ENCODE data around the gene UNKL. TPM values are rescaled to one million over a fixed set of nuclear protein-coding genes. Genes with fewer than 3 reads are reported as not detected.

UNKL gene
- total and polyA plus RNA-seq, 2 of the 8 experiments (the other 6 are each of a cell fraction or from before 2014, with no cell fraction given), result 25.1 to 31.8 TPM

DNA sequence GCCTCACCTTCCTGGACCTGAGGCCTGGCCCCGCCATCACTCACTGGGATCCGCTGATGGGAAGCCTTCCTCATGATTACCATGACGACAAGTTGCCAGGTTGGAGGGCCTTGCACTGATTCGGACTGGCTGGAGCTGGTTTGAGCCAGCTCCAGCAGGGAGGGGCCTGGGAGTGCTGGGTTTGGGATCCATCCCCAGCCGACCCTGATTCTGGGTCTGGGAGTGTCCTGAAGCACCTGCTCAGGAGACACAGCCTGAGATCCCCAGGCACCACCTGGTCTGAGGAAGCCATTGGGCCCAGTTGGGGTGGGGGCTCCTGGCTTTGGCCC lies 86.9 kb downstream of the UNKL start:
- H3K4me2 ChIP-seq (ENCODE audit: insufficient read depth in 1 of 2, low read depth in 2 of 2, low read length in 2 of 2), result no peak overlapping the region
- H3K56ac ChIP-seq (replicated peaks; ENCODE audit: insufficient read length, low read depth, low read length), result no peak overlapping the region
- H3K36me3 ChIP-seq (ENCODE audit: control insufficient read depth in 2 of 4, insufficient read depth in 4 of 4, low read length in 3 of 4), result peaks cover 5 to 18% (median 9%) of the 10 kb centered on the region in 4 experiments; a peak in 6 of 8 replicates
- H4K8ac ChIP-seq (ENCODE audit: extremely low read depth, insufficient read depth, low read length), result no peak overlapping the region
- no peak for TF ChIP-seq CEBPB (IDR thresholded peaks at IDR 0.05; ENCODE audit: low read depth, low read length)
- 0 out of 2 replicates have a peak, but pooled peaks have one; percentile 45 for TF ChIP-seq JUN (IDR thresholded peaks at IDR 0.05; ENCODE audit: low read depth, low read length)
- TF ChIP-seq FOSL1 (IDR thresholded peaks at IDR 0.05; ENCODE audit: insufficient read depth, low read depth, low read length), result no peak
- TF ChIP-seq EZH2 (IDR thresholded peaks at IDR 0.05; ENCODE audit: low read depth, low read length, severe bottlenecking), result no peak
- peak; percentile 39 for TF ChIP-seq TAF7 (optimal IDR thresholded peaks at IDR 0.05; ENCODE audit: borderline replicate concordance, low read depth, low read length)
- peaks cover 5 to 8% of the 10 kb centered on the region in 2 experiments; a peak in 2 of 4 replicates for H3K9me3 ChIP-seq (ENCODE audit: insufficient read depth in 2 of 2, low read depth in 1 of 2, low read length in 1 of 2)
- no peak overlapping the region for H3K4ac ChIP-seq (replicated peaks; ENCODE audit: insufficient read length, low read depth, low read length)
- H3K9ac ChIP-seq (replicated peaks in 1 of 4; ENCODE audit: extremely low read depth in 1 of 4, low read depth in 3 of 4, low read length in 3 of 4), result no peak overlapping the region
- H3K79me1 ChIP-seq (ENCODE audit: low read depth, low read length), result no peaks in the 10 kb centered on the region; the same call in 1 of the 2 replicates
- H2BK12ac ChIP-seq (ENCODE audit: low read depth, low read length), result no peak overlapping the region
- peaks cover 0 to 11% (median 4%) of the 10 kb centered on the region in 4 experiments; a peak in 4 of 7 replicates for H3K27me3 ChIP-seq (replicated peaks in 1 of 4; ENCODE audit: control insufficient read depth in 3 of 4, extremely low read depth in 1 of 4, insufficient read depth in 3 of 4, low read length in 3 of 4)
- H2BK5ac ChIP-seq (ENCODE audit: low read depth, low read length), result no peak overlapping the region
- H3K4me1 ChIP-seq (replicated peaks in 1 of 4; ENCODE audit: control insufficient read depth in 3 of 4, insufficient read depth in 4 of 4, low read length in 3 of 4), result peaks cover 0 to 11% (median 7%) of the 10 kb centered on the region in 4 experiments; a peak in 5 of 7 replicates
- no peak overlapping the region for H2BK20ac ChIP-seq (ENCODE audit: low read length)
- no peak overlapping the region for H3K18ac ChIP-seq (ENCODE audit: extremely low read depth, low read length)
- H3K23me2 ChIP-seq (ENCODE audit: low read depth, low read length), result peaks cover 8% of the 10 kb centered on the region; the same call in 1 of the 2 replicates
- H3K27ac ChIP-seq (ENCODE audit: low read depth, low read length), result no peak overlapping the region
- FAIRE-seq, result no peak
- no peak overlapping the region for H2AFZ ChIP-seq (ENCODE audit: low read length)
- H3K14ac ChIP-seq (ENCODE audit: insufficient read length), result no peak overlapping the region
- no peak overlapping the region for H4K5ac ChIP-seq (ENCODE audit: insufficient read length, low read depth, low read length)
- no peak overlapping the region for H2BK120ac ChIP-seq (replicated peaks; ENCODE audit: low read depth, low read length)
- no peaks in the 10 kb centered on the region; a peak in 1 of 4 replicates for H3K79me2 ChIP-seq (ENCODE audit: control insufficient read depth in 1 of 2, insufficient read depth in 2 of 2, low read length in 2 of 2)
- CTCF ChIA-PET (ENCODE audit: partially characterized antibody), result interaction anchor here (0.9 to 2.1 kb wide), 2 partner anchors 8 to 12 kb away, joined by 3 to 6 read pairs; no protein-coding TSS in a partner anchor
- no peak overlapping the region for H4K91ac ChIP-seq (replicated peaks; ENCODE audit: insufficient read length, low read length)
- WGBS, 2 experiments (ENCODE audit: extremely low coverage in 1 of 2, insufficient coverage in 1 of 2, insufficient read length in 1 of 2, insufficient replicate concordance in 2 of 2, low coverage in 1 of 2, low lambda C conversion rate in 2 of 2, missing lambda C conversion rate in 1 of 2), result 87% methylated on average over 4 of the region's 5 CpGs; no CpG with 5 or more reads in 1 of the 2 experiments
- peaks cover 7 to 10% of the 10 kb centered on the region in 2 experiments for H4K20me1 ChIP-seq (replicated peaks in 1 of 2; ENCODE audit: control insufficient read depth in 1 of 2, insufficient read depth in 2 of 2, low read length in 2 of 2)
- no peak overlapping the region for H2BK15ac ChIP-seq (ENCODE audit: low read length)
- no peak overlapping the region for H3K23ac ChIP-seq (ENCODE audit: insufficient read length)
- no peak overlapping the region for H3K4me3 ChIP-seq (ENCODE audit: extremely low read depth in 1 of 4, insufficient read depth in 2 of 4, low read depth in 3 of 4, low read length in 4 of 4)
- no peak for DNase-seq (ENCODE audit: low read depth in 1 of 2, low spot score in 2 of 2)
- no peak overlapping the region for H2AK5ac ChIP-seq (ENCODE audit: low read depth, low read length)
- POLR2A ChIA-PET (ENCODE audit: partially characterized antibody), result interaction anchor here (0.9 to 6.5 kb wide), 3 partner anchors 14 to 144 kb away, joined by 3 to 106 read pairs (median 4); partner anchors contain the start of gene UBE2I
